H9 (cell line): ENCODE results near the gene ARL6IP6. TPM values are rescaled to one million over a fixed set of nuclear protein-coding genes. Genes with fewer than 3 reads are reported as not detected.

Experiments
- DNase-seq: peaks from one replicate; pipeline ENCODE4 v3.0.0-alpha.2; 2017
- H2AFZ ChIP-seq: one replicate; pipeline ENCODE4 v1.6.1; 2013; ENCODE audit warnings: mild to moderate bottlenecking, low read length, control low read depth, moderate library complexity
- H2AK5ac ChIP-seq: 2 replicates; pipeline ENCODE4 v1.6.1; 2013; ENCODE audit warnings: low read length, control low read depth, mixed read lengths; ENCODE audit not compliant: insufficient read length
- H2BK120ac ChIP-seq: one replicate; pipeline ENCODE4 v1.6.1; 2013; ENCODE audit warnings: low read depth, mild to moderate bottlenecking, low read length, control low read depth, inconsistent platforms; ENCODE audit not compliant: poor library complexity, severe bottlenecking
- H2BK12ac ChIP-seq: 2 replicates; pipeline ENCODE4 v1.6.1; 2013; ENCODE audit warnings: low read length, control low read depth, mixed read lengths, low read depth; ENCODE audit not compliant: insufficient read length
- H2BK15ac ChIP-seq: 2 replicates; pipeline ENCODE4 v1.6.1; 2013; ENCODE audit warnings: low read depth, low read length, control low read depth
- H2BK20ac ChIP-seq: one replicate; pipeline ENCODE4 v1.6.1; 2013; ENCODE audit warnings: low read depth, mild to moderate bottlenecking, low read length, control low read depth, inconsistent platforms; ENCODE audit not compliant: poor library complexity, severe bottlenecking
- H2BK5ac ChIP-seq: 2 replicates; pipeline ENCODE4 v1.6.1; 2013; ENCODE audit warnings: low read length, control low read depth, mixed read lengths; ENCODE audit not compliant: insufficient read length
- H3K14ac ChIP-seq: 2 replicates; pipeline ENCODE4 v1.6.1; 2013; ENCODE audit warnings: low read length, control low read depth; ENCODE audit not compliant: insufficient read depth
- H3K18ac ChIP-seq: 2 replicates; pipeline ENCODE4 v1.6.1; 2013; ENCODE audit warnings: low read depth, mild to moderate bottlenecking, mixed read lengths, low read length, control low read depth; ENCODE audit not compliant: insufficient read length
- H3K23ac ChIP-seq: 2 replicates; pipeline ENCODE4 v1.6.1; 2013; ENCODE audit warnings: low read length, control low read depth, mixed read lengths, low read depth; ENCODE audit not compliant: insufficient read length
- H3K23me2 ChIP-seq: 2 replicates; pipeline ENCODE4 v1.6.1; 2013; ENCODE audit warnings: low read depth, mild to moderate bottlenecking, mixed read lengths, low read length, control low read depth; ENCODE audit not compliant: insufficient read length, poor library complexity, severe bottlenecking
- H3K27ac ChIP-seq: 2 replicates; pipeline ENCODE4 v1.5.1; 2013; ENCODE audit warnings: low read length, control low read depth, mixed read lengths, low read depth; ENCODE audit not compliant: insufficient read length
- H3K27me3 ChIP-seq: 2 replicates; pipeline ENCODE4 v1.6.1; 2013; ENCODE audit warnings: low read length, control low read depth, inconsistent platforms; ENCODE audit not compliant: insufficient read depth
- H3K4ac ChIP-seq: 2 replicates; pipeline ENCODE4 v1.6.1; 2013; ENCODE audit warnings: low read depth, mild to moderate bottlenecking, control low read depth, inconsistent platforms, low read length, moderate library complexity
- H3K4me1 ChIP-seq: 2 replicates; pipeline ENCODE4 v1.6.1; 2013; ENCODE audit warnings: low read length, control low read depth, inconsistent platforms; ENCODE audit not compliant: insufficient read depth
- H3K4me2 ChIP-seq: 2 replicates; pipeline ENCODE4 v1.6.1; 2013; ENCODE audit warnings: low read length, control low read depth, mixed read lengths; ENCODE audit not compliant: insufficient read length, insufficient read depth
- H3K56ac ChIP-seq: 2 replicates; pipeline ENCODE4 v1.6.1; 2013; ENCODE audit warnings: low read depth, mild to moderate bottlenecking, mixed read lengths, low read length, control low read depth; ENCODE audit not compliant: insufficient read length
- H3K79me1 ChIP-seq: 2 replicates; pipeline ENCODE4 v1.6.1; 2013; ENCODE audit warnings: low read depth, mild to moderate bottlenecking, moderate library complexity, low read length, control low read depth, inconsistent platforms; ENCODE audit not compliant: insufficient read depth, poor library complexity, severe bottlenecking
- H3K79me2 ChIP-seq: 2 replicates; pipeline ENCODE4 v1.6.1; 2013; ENCODE audit warnings: low read length, control low read depth, inconsistent platforms; ENCODE audit not compliant: insufficient read depth
- H3K9ac ChIP-seq: 2 replicates; pipeline ENCODE4 v1.6.1; 2013; ENCODE audit warnings: low read length, control low read depth, mixed read lengths; ENCODE audit not compliant: insufficient read length; ENCODE audit errors: extremely low read depth
- H3K9me3 ChIP-seq: one replicate; pipeline ENCODE4 v1.6.1; 2013; ENCODE audit warnings: low read depth, low read length, inconsistent platforms; ENCODE audit not compliant: control insufficient read depth
- H3T11ph ChIP-seq: one replicate; pipeline ENCODE4 v1.6.1; 2013; ENCODE audit warnings: mild to moderate bottlenecking, low read length, control low read depth, inconsistent platforms
- H4K20me1 ChIP-seq: one replicate; pipeline ENCODE4 v1.6.1; 2013; ENCODE audit not compliant: control insufficient read depth, insufficient read length, insufficient read depth
- H4K5ac ChIP-seq: 2 replicates; pipeline ENCODE4 v1.6.1; 2013; ENCODE audit warnings: low read depth, mild to moderate bottlenecking, mixed read lengths, low read length, control low read depth; ENCODE audit not compliant: insufficient read length
- H4K8ac ChIP-seq: replicated peaks from 2 replicates; pipeline ENCODE4 v1.6.1; 2013; ENCODE audit warnings: low read length, control low read depth, mixed read lengths, low read depth; ENCODE audit not compliant: insufficient read length
- H4K91ac ChIP-seq: 2 replicates; pipeline ENCODE4 v1.6.1; 2013; ENCODE audit warnings: low read depth, mild to moderate bottlenecking, moderate library complexity, mixed read lengths, low read length, control low read depth; ENCODE audit not compliant: insufficient read length
- H3K27ac Mint-ChIP-seq, 3 experiments: 2 replicates in 2 of 3; 3 replicates in 1 of 3; pipeline ENCODE4 v1.8.0; 2020 to 2021; ENCODE audit warnings: mixed read lengths in 3 of 3, mild to moderate bottlenecking in 1 of 3, moderate library complexity in 1 of 3
- H3K27me3 Mint-ChIP-seq: 2 replicates; pipeline ENCODE4 v1.8.0; 2021; ENCODE audit warnings: low read depth, mild to moderate bottlenecking, moderate library complexity, mixed read lengths
- H3K36me3 Mint-ChIP-seq, 3 experiments: 2 replicates in 2 of 3; 3 replicates in 1 of 3; pipeline ENCODE4 v1.8.0; 2020 to 2021; ENCODE audit warnings: low read depth in 3 of 3, mixed read lengths in 3 of 3; ENCODE audit not compliant: insufficient read depth in 1 of 3
- H3K4me1 Mint-ChIP-seq, 2 experiments: 2 replicates each; pipeline ENCODE4 v1.8.0; 2020; ENCODE audit warnings: mixed read lengths in 2 of 2
- H3K4me3 Mint-ChIP-seq, 2 experiments: 2 replicates in 1 of 2; 3 replicates in 1 of 2; pipeline ENCODE4 v1.8.0; 2020 to 2021; ENCODE audit warnings: mild to moderate bottlenecking in 2 of 2, mixed read lengths in 2 of 2, moderate library complexity in 1 of 2
- H3K9me3 Mint-ChIP-seq, 2 experiments: 2 replicates in 1 of 2; 3 replicates in 1 of 2; pipeline ENCODE4 v1.8.0; 2020; ENCODE audit warnings: mild to moderate bottlenecking in 2 of 2, mixed read lengths in 2 of 2, moderate library complexity in 1 of 2
- WGBS: extraction: QIAGEN DNeasy Blood & Tissue Kit; methylation state at CpG from one replicate; pipeline ENCODE4 v1.1.7; 2013; ENCODE audit warnings: missing lambda C conversion rate, low lambda C conversion rate, mixed read lengths; ENCODE audit not compliant: insufficient read length; ENCODE audit errors: extremely low coverage; 5-methylcytosine and 5-hydroxymethylcytosine counted together
- total RNA-seq: library from RNA; stranded (reverse); gene quantifications from 2 replicates; pipeline ENCODE4 v1.2.1, GENCODE V29; 2021
- TF ChIP-seq, protein P1 (sequence below): fragments of 200-600 bp; sonication (generic); conservative IDR thresholded peaks from 3 replicates; pipeline ENCODE4 v1.8.0; 2021; ENCODE audit warnings: antibody characterized with exemption, mild to moderate bottlenecking

ARL6IP6 gene
- total RNA-seq, 1 experiment from 2014 or later, result 27.3 TPM

DNA sequence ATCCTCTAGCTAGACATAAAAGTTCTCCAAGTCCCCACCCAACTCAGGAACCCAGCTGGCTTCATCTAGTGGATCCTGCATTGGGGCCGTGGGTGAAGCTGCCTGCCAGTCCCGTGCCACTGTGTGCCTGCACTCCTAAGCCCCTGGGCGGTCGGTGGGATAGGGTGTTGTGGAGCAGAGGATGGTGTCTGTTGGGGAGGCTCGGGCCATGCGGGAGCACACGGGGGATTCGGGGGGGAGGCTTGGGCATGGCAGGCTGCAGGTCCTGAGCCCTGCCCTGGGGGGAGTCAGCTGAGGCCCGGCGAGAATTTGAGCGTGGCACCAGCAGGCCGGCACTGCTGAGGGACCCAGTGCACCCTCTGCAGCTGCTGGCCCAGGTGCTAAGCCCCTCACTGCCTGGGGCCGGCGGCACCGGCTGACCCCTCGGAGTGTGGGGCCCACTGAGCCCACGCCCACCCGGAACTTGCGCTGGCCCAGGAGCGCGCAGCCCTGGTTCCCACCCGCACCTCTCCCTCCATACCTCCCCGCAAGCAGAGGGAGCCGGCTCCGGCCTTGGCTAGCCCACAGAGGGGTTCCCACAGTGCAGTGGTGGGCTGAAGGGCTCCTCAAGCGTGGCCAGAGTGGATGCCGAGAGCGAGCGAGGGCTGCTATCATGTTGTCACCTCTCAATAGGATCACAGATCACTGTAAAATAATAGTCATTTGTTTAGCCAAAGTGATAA is 86.4 kb downstream of the ARL6IP6 start:
- Mint-ChIP-seq H3K4me3 (no peak overlapping the region), H3K4me1 (no peaks in the 10 kb centered on the region), H3K27ac (no peak overlapping the region), H3K27me3 (no peaks in the 10 kb centered on the region), H3K36me3 (peaks cover 0 to 1% (median 0%) of the 10 kb centered on the region in 3 experiments; a peak in 2 of 7 replicates), H3K9me3 (peaks cover 0 to 9% of the 10 kb centered on the region in 2 experiments; a peak in 3 of 5 replicates)
- Histone ChIP-seq H2BK120ac (no peak overlapping the region), H2BK5ac (no peak overlapping the region), H4K5ac (no peak overlapping the region), H3K56ac (no peak overlapping the region), H3K14ac (no peak overlapping the region), H2AK5ac (no peak overlapping the region), H3K4me1 (no peaks in the 10 kb centered on the region), H4K91ac (no peak overlapping the region), H2BK12ac (no peak overlapping the region), H4K8ac (no peak overlapping the region), H4K20me1 (no peaks in the 10 kb centered on the region), H3K9me3 (no peaks in the 10 kb centered on the region), H3K79me1 (no peaks in the 10 kb centered on the region), H3K23me2 (no peaks in the 10 kb centered on the region), H2BK15ac (no peak overlapping the region), H3K27ac (no peak overlapping the region), H3K4ac (no peak overlapping the region), H3K4me2 (no peak overlapping the region), H3K27me3 (no peaks in the 10 kb centered on the region), H2BK20ac (no peak overlapping the region), H3K9ac (no peak overlapping the region), H3K79me2 (no peaks in the 10 kb centered on the region), H3K23ac (no peak overlapping the region), H3T11ph (no peak overlapping the region), H3K18ac (no peak overlapping the region), H2AFZ (no peak overlapping the region)
- DNase-seq, result no peak
- WGBS, result no CpG with 5 or more reads among the region's 29 CpGs
- TF ChIP-seq, protein P1, sequence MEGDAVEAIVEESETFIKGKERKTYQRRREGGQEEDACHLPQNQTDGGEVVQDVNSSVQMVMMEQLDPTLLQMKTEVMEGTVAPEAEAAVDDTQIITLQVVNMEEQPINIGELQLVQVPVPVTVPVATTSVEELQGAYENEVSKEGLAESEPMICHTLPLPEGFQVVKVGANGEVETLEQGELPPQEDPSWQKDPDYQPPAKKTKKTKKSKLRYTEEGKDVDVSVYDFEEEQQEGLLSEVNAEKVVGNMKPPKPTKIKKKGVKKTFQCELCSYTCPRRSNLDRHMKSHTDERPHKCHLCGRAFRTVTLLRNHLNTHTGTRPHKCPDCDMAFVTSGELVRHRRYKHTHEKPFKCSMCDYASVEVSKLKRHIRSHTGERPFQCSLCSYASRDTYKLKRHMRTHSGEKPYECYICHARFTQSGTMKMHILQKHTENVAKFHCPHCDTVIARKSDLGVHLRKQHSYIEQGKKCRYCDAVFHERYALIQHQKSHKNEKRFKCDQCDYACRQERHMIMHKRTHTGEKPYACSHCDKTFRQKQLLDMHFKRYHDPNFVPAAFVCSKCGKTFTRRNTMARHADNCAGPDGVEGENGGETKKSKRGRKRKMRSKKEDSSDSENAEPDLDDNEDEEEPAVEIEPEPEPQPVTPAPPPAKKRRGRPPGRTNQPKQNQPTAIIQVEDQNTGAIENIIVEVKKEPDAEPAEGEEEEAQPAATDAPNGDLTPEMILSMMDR, result no peak
